Activated T-cell treated with anti-CD3 and anti-CD28 coated beads, Interleukin-2, amount 50 U/mL, for 24 hours (primary cell): ENCODE measurements around the gene NT5M.
"Not testable (repeated sequence)": the region's sequence is repeated elsewhere in the genome, so short reads cannot be mapped to it uniquely, and the experiment has no call there.

ENCODE experiments used
- DNase-seq: peaks from one replicate; pipeline ENCODE4 v3.0.0-alpha.2; 2020
- H3K27ac Mint-ChIP-seq: 2 replicates; pipeline ENCODE4 v1.8.0; 2020; ENCODE audit warnings: mild to moderate bottlenecking, mixed read lengths
- H3K27me3 Mint-ChIP-seq: 2 replicates; pipeline ENCODE4 v1.8.0; 2020; ENCODE audit warnings: mixed read lengths
- H3K36me3 Mint-ChIP-seq: 2 replicates; pipeline ENCODE4 v1.8.0; 2020; ENCODE audit warnings: low read depth, mixed read lengths
- H3K4me1 Mint-ChIP-seq: 2 replicates; pipeline ENCODE4 v1.8.0; 2020; ENCODE audit warnings: low read depth, mixed read lengths
- H3K4me3 Mint-ChIP-seq: 2 replicates; pipeline ENCODE4 v1.8.0; 2020; ENCODE audit warnings: mild to moderate bottlenecking, moderate library complexity, mixed read lengths
- H3K9me3 Mint-ChIP-seq: 2 replicates; pipeline ENCODE4 v1.8.0; 2020; ENCODE audit warnings: mixed read lengths

Gene NT5M

GRCh38 chr17:17381446-17382064 is 78.4 kb downstream of the NT5M start:
- DNase-seq, result no peak
- no peak overlapping the region for H3K27ac Mint-ChIP-seq
- no peaks in the 10 kb centered on the region for H3K9me3 Mint-ChIP-seq
- H3K4me3 Mint-ChIP-seq, result no peak overlapping the region
- no peaks in the 10 kb centered on the region for H3K27me3 Mint-ChIP-seq
- H3K4me1 Mint-ChIP-seq, result no peaks in the 10 kb centered on the region
- H3K36me3 Mint-ChIP-seq, result no peaks in the 10 kb centered on the region

- DNase-seq, result no peak
- Mint-ChIP-seq H3K36me3 (no peaks in the 10 kb centered on the region), H3K4me3 (no peak overlapping the region), H3K9me3 (no peaks in the 10 kb centered on the region), H3K27ac (no peak overlapping the region), H3K27me3 (no peaks in the 10 kb centered on the region), H3K4me1 (no peaks in the 10 kb centered on the region)
Observed at GRCh38 chr17:17382065-17382459, 78.9 kb downstream of the NT5M start.

GRCh38 chr17:17382971-17383370 is 79.8 kb downstream of the NT5M start:
- Mint-ChIP-seq H3K4me3 (no peak overlapping the region), H3K4me1 (peaks cover 4% of the 10 kb centered on the region), H3K9me3 (no peaks in the 10 kb centered on the region), H3K27ac (no peak overlapping the region), H3K36me3 (no peaks in the 10 kb centered on the region), H3K27me3 (no peaks in the 10 kb centered on the region)
- DNase-seq, result no peak

GRCh38 chr17:17383431-17384290 is 80.5 kb downstream of the NT5M start:
- not testable (repeated sequence) for H3K4me3 Mint-ChIP-seq, H3K27ac Mint-ChIP-seq, H3K27me3 Mint-ChIP-seq, H3K4me1 Mint-ChIP-seq, H3K9me3 Mint-ChIP-seq, H3K36me3 Mint-ChIP-seq, DNase-seq

GRCh38 chr17:17384291-17384615 is 81.1 kb downstream of the NT5M start:
- Mint-ChIP-seq H3K27me3 (no peaks in the 10 kb centered on the region), H3K4me3 (no peak overlapping the region), H3K9me3 (no peaks in the 10 kb centered on the region), H3K36me3 (no peaks in the 10 kb centered on the region), H3K4me1 (peaks cover 4% of the 10 kb centered on the region), H3K27ac (no peak overlapping the region)
- DNase-seq, result no peak

GRCh38 chr17:17384961-17385360 is 81.8 kb downstream of the NT5M start:
- Mint-ChIP-seq H3K9me3 (no peaks in the 10 kb centered on the region), H3K4me1 (peaks cover 4% of the 10 kb centered on the region), H3K36me3 (no peaks in the 10 kb centered on the region), H3K4me3 (no peak overlapping the region), H3K27ac (no peak overlapping the region), H3K27me3 (no peaks in the 10 kb centered on the region)
- DNase-seq, result no peak

GRCh38 chr17:17385491-17385890 is 82.3 kb downstream of the NT5M start:
- Mint-ChIP-seq H3K4me1 (peaks cover 6% of the 10 kb centered on the region), H3K27ac (no peak overlapping the region), H3K27me3 (no peaks in the 10 kb centered on the region), H3K36me3 (no peaks in the 10 kb centered on the region), H3K9me3 (no peaks in the 10 kb centered on the region), H3K4me3 (no peak overlapping the region)
- DNase-seq, result no peak

- no peaks in the 10 kb centered on the region for H3K36me3 Mint-ChIP-seq
- H3K4me3 Mint-ChIP-seq, result no peak overlapping the region
- H3K4me1 Mint-ChIP-seq, result peaks cover 6% of the 10 kb centered on the region
- no peak overlapping the region for H3K27ac Mint-ChIP-seq
- no peaks in the 10 kb centered on the region for H3K27me3 Mint-ChIP-seq
- DNase-seq, result no peak
- no peaks in the 10 kb centered on the region for H3K9me3 Mint-ChIP-seq
Observed at GRCh38 chr17:17386094-17386800, 83.1 kb downstream of the NT5M start.

- no peak for DNase-seq
- no peaks in the 10 kb centered on the region for H3K9me3 Mint-ChIP-seq
- H3K4me3 Mint-ChIP-seq, result no peak overlapping the region
Observed at GRCh38 chr17:17387017-17387497, 83.9 kb downstream of the NT5M start.

GRCh38 chr17:17387498-17388362 is 84.6 kb downstream of the NT5M start:
- no peaks in the 10 kb centered on the region for H3K27me3 Mint-ChIP-seq

More at GRCh38 chr17:17387017-17387497, 83.9 kb downstream of the NT5M start:
- Mint-ChIP-seq H3K27me3 (no peaks in the 10 kb centered on the region), H3K36me3 (no peaks in the 10 kb centered on the region), H3K4me1 (peaks cover 15% of the 10 kb centered on the region), H3K27ac (no peak overlapping the region)

GRCh38 chr17:17388657-17389496 is 85.7 kb downstream of the NT5M start:
- H3K27me3 Mint-ChIP-seq, result no peaks in the 10 kb centered on the region
- no peak for DNase-seq

More at GRCh38 chr17:17387498-17388362, 84.6 kb downstream of the NT5M start:
- H3K4me1 Mint-ChIP-seq, result peaks cover 19% of the 10 kb centered on the region
- H3K27ac Mint-ChIP-seq, result no peak overlapping the region
- H3K36me3 Mint-ChIP-seq, result no peaks in the 10 kb centered on the region
- no peak for DNase-seq
- H3K9me3 Mint-ChIP-seq, result no peaks in the 10 kb centered on the region
- H3K4me3 Mint-ChIP-seq, result no peak overlapping the region

GRCh38 chr17:17391668-17392370 is 88.6 kb downstream of the NT5M start:
- Mint-ChIP-seq H3K27ac (peak overlapping the region; percentile 39), H3K9me3 (no peaks in the 10 kb centered on the region), H3K4me1 (peaks cover 27% of the 10 kb centered on the region), H3K36me3 (no peaks in the 10 kb centered on the region), H3K27me3 (no peaks in the 10 kb centered on the region), H3K4me3 (peak overlapping the region; percentile 65)
- peak; percentile 59 for DNase-seq

More at GRCh38 chr17:17388657-17389496, 85.7 kb downstream of the NT5M start:
- no peaks in the 10 kb centered on the region for H3K9me3 Mint-ChIP-seq
- H3K27ac Mint-ChIP-seq, result no peak overlapping the region
- peaks cover 22% of the 10 kb centered on the region for H3K4me1 Mint-ChIP-seq
- H3K4me3 Mint-ChIP-seq, result no peak overlapping the region
- H3K36me3 Mint-ChIP-seq, result no peaks in the 10 kb centered on the region

GRCh38 chr17:17393976-17394375 is 90.8 kb downstream of the NT5M start:
- no peak for DNase-seq
- Mint-ChIP-seq H3K27me3 (no peaks in the 10 kb centered on the region), H3K9me3 (no peaks in the 10 kb centered on the region), H3K4me1 (peaks cover 26% of the 10 kb centered on the region), H3K36me3 (no peaks in the 10 kb centered on the region), H3K27ac (no peak overlapping the region), H3K4me3 (no peak overlapping the region)
